Right lobe of liver (tissue), 4 donors: ENCODE measurements around the gene PDK1.

Source experiments
- CTCF ChIP-seq, 4 donors: fragments of 200-600 bp in 3 of 4; fragments of 450-650 bp in 1 of 4; IDR thresholded peaks; one replicate each; pipeline versions ENCODE4 v1.5.1 to v1.8.0; 2016 to 2022; ENCODE audit warnings: antibody characterized with exemption in 4 of 4, mild to moderate bottlenecking in 2 of 4
- POLR2A ChIP-seq: fragments of 450-650 bp; IDR thresholded peaks from one replicate; pipeline ENCODE4 v1.6.1; 2017; ENCODE audit warnings: antibody characterized with exemption, mild to moderate bottlenecking
- donor health status: DM: no; HTN: no; CAD: no.
- donor health status: DM: no; HTN: no; CAD: no.
- donor health status: DM: no; HTN: yes; CAD: no.

GRCh38 chr2:172642301-172643020 is 86.6 kb downstream of the PDK1 start:
- no peak for TF ChIP-seq CTCF (IDR thresholded peaks at IDR 0.05)
- TF ChIP-seq POLR2A, result no peak
